CD4-positive, alpha-beta T cell treated with Interleukin-4 for 4 hours (primary cell): ENCODE results near the gene TMEFF1.

Experiments
- DNase-seq: peaks from one replicate; pipeline ENCODE4 v3.0.0-alpha.2; 2020

Gene TMEFF1

GRCh38 chr9:100578610-100579009, 105.7 kb downstream of the TMEFF1 start:
- DNase-seq, result no peak

GRCh38 chr9:100579665-100580064, 106.7 kb downstream of the TMEFF1 start:
- no peak for DNase-seq

- no peak for DNase-seq
These were observed 107.3 kb downstream of the TMEFF1 start for GRCh38 chr9:100580257-100580656.

- no peak for DNase-seq
These were observed 108.1 kb downstream of the TMEFF1 start for GRCh38 chr9:100581081-100581480.

GRCh38 chr9:100581661-100582060, 108.7 kb downstream of the TMEFF1 start:
- DNase-seq, result no peak

- DNase-seq, result no peak
These were observed 110.3 kb downstream of the TMEFF1 start for GRCh38 chr9:100583014-100583802.

- DNase-seq, result no peak
These were observed 112.0 kb downstream of the TMEFF1 start for GRCh38 chr9:100584951-100585350.

GRCh38 chr9:100586093-100586492, 113.1 kb downstream of the TMEFF1 start:
- no peak for DNase-seq

- DNase-seq, result no peak
These were observed 114.4 kb downstream of the TMEFF1 start for GRCh38 chr9:100587375-100587774.

GRCh38 chr9:100589582-100589981, 116.6 kb downstream of the TMEFF1 start:
- no peak for DNase-seq

- no peak for DNase-seq
These were observed 117.5 kb downstream of the TMEFF1 start for GRCh38 chr9:100590481-100590880.

GRCh38 chr9:100591139-100591538, 118.2 kb downstream of the TMEFF1 start:
- no peak for DNase-seq

- no peak for DNase-seq
These were observed 118.9 kb downstream of the TMEFF1 start for GRCh38 chr9:100591639-100592412.

GRCh38 chr9:100595391-100596199, 122.6 kb downstream of the TMEFF1 start:
- peak; percentile 55 for DNase-seq

GRCh38 chr9:100597236-100597635, 124.3 kb downstream of the TMEFF1 start:
- no peak for DNase-seq

- peak; percentile 67 for DNase-seq
These were observed 125.7 kb downstream of the TMEFF1 start for GRCh38 chr9:100598641-100599145.

GRCh38 chr9:100600521-100601079, 127.7 kb downstream of the TMEFF1 start:
- no peak for DNase-seq

- DNase-seq, result peak; percentile 30
These were observed 128.3 kb downstream of the TMEFF1 start for GRCh38 chr9:100601216-100601615.

GRCh38 chr9:100602342-100602801, 129.4 kb downstream of the TMEFF1 start:
- no peak for DNase-seq

- no peak for DNase-seq
These were observed 132.5 kb downstream of the TMEFF1 start for GRCh38 chr9:100605405-100605804.

- no peak for DNase-seq
These were observed 146.2 kb downstream of the TMEFF1 start for GRCh38 chr9:100619194-100619593.

GRCh38 chr9:100619665-100620064, 146.7 kb downstream of the TMEFF1 start:
- DNase-seq, result no peak

- DNase-seq, result no peak
These were observed 151.0 kb downstream of the TMEFF1 start for GRCh38 chr9:100623969-100624368.
